Measurements from ENCODE around the gene DHX29. TPM values are rescaled to one million over a fixed set of nuclear protein-coding genes. Genes with fewer than 3 reads are reported as not detected.

The DHX29 gene
- polyA plus RNA-seq, 1 donor (not counting 4 experiments of a cell fraction or from before 2014, with no cell fraction given), result 18.8 TPM

DNA sequence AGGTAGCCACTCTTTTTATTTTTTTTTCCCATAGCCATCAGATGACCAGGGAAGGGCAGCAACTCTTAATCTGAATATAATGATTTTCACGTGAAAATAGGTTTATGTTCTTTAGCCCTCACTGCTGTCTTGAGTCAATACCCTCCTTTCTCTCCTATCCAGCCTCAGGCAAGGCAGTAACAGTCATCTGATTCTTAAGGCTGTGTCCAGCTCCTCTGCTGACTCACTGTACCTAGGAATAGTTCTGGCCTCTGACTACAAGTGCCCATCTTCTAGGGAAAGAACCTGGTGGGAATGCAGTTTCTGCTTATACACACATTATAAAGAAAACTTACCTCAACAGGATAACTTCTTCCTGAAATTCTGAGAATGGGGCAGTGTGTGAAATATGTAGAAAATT lies 30.7 kb downstream of the DHX29 start:
- Histone ChIP-seq H4K20me1 (ENCODE audit: control insufficient read depth, extremely low read depth, insufficient read depth, low read length) (no peaks in the 10 kb centered on the region), H3K79me2 (ENCODE audit: control insufficient read depth, insufficient read depth, low read length) (no peaks in the 10 kb centered on the region), H3K36me3 (ENCODE audit: control insufficient read depth in 2 of 2, extremely low read depth in 1 of 2, insufficient read depth in 2 of 2, low read length in 2 of 2) (peaks cover 12 to 23% of the 10 kb centered on the region in 2 experiments), H3K27me3 (ENCODE audit: control insufficient read depth, extremely low read depth, insufficient read depth, low read length) (no peaks in the 10 kb centered on the region), H3K4me3 (ENCODE audit: control insufficient read depth in 2 of 3, extremely low read depth in 1 of 3, insufficient read depth in 2 of 3, low read depth in 1 of 3, low read length in 3 of 3) (no peak overlapping the region), H3K4me1 (ENCODE audit: control insufficient read depth, extremely low read depth, insufficient read depth, low read length) (no peaks in the 10 kb centered on the region), H3K4me2 (ENCODE audit: control insufficient read depth, extremely low read depth, insufficient read depth, low read depth, low read length) (no peak overlapping the region), H2AFZ (ENCODE audit: control insufficient read depth, low read length) (no peak overlapping the region), H3K9me3 (ENCODE audit: control insufficient read depth, low read depth, low read length) (no peaks in the 10 kb centered on the region), H3K9me1 (ENCODE audit: control insufficient read depth, extremely low read depth, insufficient read depth, low read length) (no peaks in the 10 kb centered on the region), H3K9ac (ENCODE audit: control insufficient read depth, extremely low read depth, insufficient read depth, low read length) (no peak overlapping the region), H3K27ac (ENCODE audit: control insufficient read depth, insufficient read depth, low read length) (no peak overlapping the region)
- dilution Hi-C loops (cut with MboI; ENCODE audit: extremely low pct_ligation_motif_present, low sequenced_read_pairs), result no loop called here
- TF ChIP-seq, protein P1, sequence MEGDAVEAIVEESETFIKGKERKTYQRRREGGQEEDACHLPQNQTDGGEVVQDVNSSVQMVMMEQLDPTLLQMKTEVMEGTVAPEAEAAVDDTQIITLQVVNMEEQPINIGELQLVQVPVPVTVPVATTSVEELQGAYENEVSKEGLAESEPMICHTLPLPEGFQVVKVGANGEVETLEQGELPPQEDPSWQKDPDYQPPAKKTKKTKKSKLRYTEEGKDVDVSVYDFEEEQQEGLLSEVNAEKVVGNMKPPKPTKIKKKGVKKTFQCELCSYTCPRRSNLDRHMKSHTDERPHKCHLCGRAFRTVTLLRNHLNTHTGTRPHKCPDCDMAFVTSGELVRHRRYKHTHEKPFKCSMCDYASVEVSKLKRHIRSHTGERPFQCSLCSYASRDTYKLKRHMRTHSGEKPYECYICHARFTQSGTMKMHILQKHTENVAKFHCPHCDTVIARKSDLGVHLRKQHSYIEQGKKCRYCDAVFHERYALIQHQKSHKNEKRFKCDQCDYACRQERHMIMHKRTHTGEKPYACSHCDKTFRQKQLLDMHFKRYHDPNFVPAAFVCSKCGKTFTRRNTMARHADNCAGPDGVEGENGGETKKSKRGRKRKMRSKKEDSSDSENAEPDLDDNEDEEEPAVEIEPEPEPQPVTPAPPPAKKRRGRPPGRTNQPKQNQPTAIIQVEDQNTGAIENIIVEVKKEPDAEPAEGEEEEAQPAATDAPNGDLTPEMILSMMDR (optimal IDR thresholded peaks at IDR 0.05 in 1 of 3, IDR thresholded peaks at IDR 0.05 in 1 of 3, conservative IDR thresholded peaks at IDR 0.05 in 1 of 3; ENCODE audit: extremely low read depth in 1 of 3, insufficient read depth in 2 of 3, low read length in 3 of 3), result no peak
- no peak for TF ChIP-seq EZH2 (IDR thresholded peaks at IDR 0.05; ENCODE audit: low read length)
- DNase-seq (ENCODE audit: low read depth, low spot score) (no peak), FAIRE-seq (no peak)

DNA sequence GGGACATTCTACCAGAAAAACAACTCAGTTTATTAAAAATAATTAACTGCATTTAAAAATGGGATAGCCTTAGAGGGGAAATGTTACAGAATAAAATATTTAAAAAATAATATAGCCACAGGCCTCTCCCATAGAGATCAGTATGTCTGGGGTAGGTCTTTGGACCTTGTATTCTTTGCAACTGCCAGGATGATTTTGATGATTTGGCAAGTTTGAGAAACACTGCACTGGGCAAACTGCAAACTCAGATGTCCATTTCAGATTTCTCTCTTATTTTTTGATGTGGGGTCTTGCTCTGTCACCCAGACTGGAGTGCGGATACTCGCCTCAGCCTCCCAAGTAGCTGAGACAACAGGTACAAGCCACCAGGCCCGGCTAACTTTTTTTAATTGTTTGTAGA lies 49.2 kb downstream of the DHX29 start:
- no peak overlapping the region for H2AFZ ChIP-seq (ENCODE audit: control insufficient read depth, low read length)
- no peaks in the 10 kb centered on the region for H3K27me3 ChIP-seq (ENCODE audit: control insufficient read depth, extremely low read depth, insufficient read depth, low read length)
- FAIRE-seq (no peak), DNase-seq (ENCODE audit: low read depth, low spot score) (no peak)
- no peak overlapping the region for H3K27ac ChIP-seq (ENCODE audit: control insufficient read depth, insufficient read depth, low read length)
- H3K36me3 ChIP-seq (ENCODE audit: control insufficient read depth in 2 of 2, extremely low read depth in 1 of 2, insufficient read depth in 2 of 2, low read length in 2 of 2), result peaks cover 3 to 9% of the 10 kb centered on the region in 2 experiments
- no peak overlapping the region for H3K9ac ChIP-seq (ENCODE audit: control insufficient read depth, extremely low read depth, insufficient read depth, low read length)
- dilution Hi-C loops (cut with MboI; ENCODE audit: extremely low pct_ligation_motif_present, low sequenced_read_pairs), result no loop called here
- H3K4me3 ChIP-seq (ENCODE audit: control insufficient read depth in 2 of 3, extremely low read depth in 1 of 3, insufficient read depth in 2 of 3, low read depth in 1 of 3, low read length in 3 of 3), result no peak overlapping the region
- no peaks in the 10 kb centered on the region for H4K20me1 ChIP-seq (ENCODE audit: control insufficient read depth, extremely low read depth, insufficient read depth, low read length)
- no peaks in the 10 kb centered on the region for H3K4me1 ChIP-seq (ENCODE audit: control insufficient read depth, extremely low read depth, insufficient read depth, low read length)
- no peaks in the 10 kb centered on the region for H3K9me1 ChIP-seq (ENCODE audit: control insufficient read depth, extremely low read depth, insufficient read depth, low read length)
- H3K4me2 ChIP-seq (ENCODE audit: control insufficient read depth, extremely low read depth, insufficient read depth, low read depth, low read length), result no peak overlapping the region
- TF ChIP-seq, protein P1 (optimal IDR thresholded peaks at IDR 0.05 in 1 of 3, IDR thresholded peaks at IDR 0.05 in 1 of 3, conservative IDR thresholded peaks at IDR 0.05 in 1 of 3; ENCODE audit: extremely low read depth in 1 of 3, insufficient read depth in 2 of 3, low read length in 3 of 3), result no peak
- no peak for TF ChIP-seq EZH2 (IDR thresholded peaks at IDR 0.05; ENCODE audit: low read length)
- no peaks in the 10 kb centered on the region for H3K79me2 ChIP-seq (ENCODE audit: control insufficient read depth, insufficient read depth, low read length)
- no peaks in the 10 kb centered on the region for H3K9me3 ChIP-seq (ENCODE audit: control insufficient read depth, low read depth, low read length)
